DMS53 treated with DMSO at 0.1 percent for 48 hours (cell line): ENCODE data around the gene EMX2.

Experiments used
- DNase-seq: peaks from one replicate; lab custom pipeline; 2025; ENCODE audit not compliant: unreplicated experiment; lab: John Stamatoyannopoulos, UW

Gene EMX2

GRCh38 chr10:117531371-117532002 is 11.1 kb upstream of the EMX2 start:
- no peak for DNase-seq

GRCh38 chr10:117532003-117532385 is 10.6 kb upstream of the EMX2 start:
- DNase-seq: no peak

- DNase-seq: no peak
Observed at GRCh38 chr10:117532451-117533107, 10.0 kb upstream of the EMX2 start.

- DNase-seq: no peak
Observed at GRCh38 chr10:117533507-117534281, 8.9 kb upstream of the EMX2 start.

GRCh38 chr10:117534321-117535297 is 7.9 kb upstream of the EMX2 start:
- DNase-seq: peak; percentile 32

- no peak for DNase-seq
Observed at GRCh38 chr10:117535298-117536071, 7.1 kb upstream of the EMX2 start.

- no peak for DNase-seq
Observed at GRCh38 chr10:117536072-117536865, 6.3 kb upstream of the EMX2 start.

GRCh38 chr10:117536866-117537435 is 5.6 kb upstream of the EMX2 start:
- no peak for DNase-seq

- DNase-seq: no peak
Observed at GRCh38 chr10:117537436-117537903, 5.1 kb upstream of the EMX2 start.

- no peak for DNase-seq
Observed at GRCh38 chr10:117537904-117538524, 4.5 kb upstream of the EMX2 start.

- DNase-seq: no peak
Observed at GRCh38 chr10:117539361-117539773, 3.2 kb upstream of the EMX2 start.

GRCh38 chr10:117539903-117540639 is 2.5 kb upstream of the EMX2 start:
- no peak for DNase-seq

GRCh38 chr10:117540640-117541404 is 1.7 kb upstream of the EMX2 start:
- DNase-seq: no peak

GRCh38 chr10:117541405-117541908 is 1.1 kb upstream of the EMX2 start:
- no peak for DNase-seq

GRCh38 chr10:117541909-117542705 is 439 bp upstream of the EMX2 start:
- DNase-seq: no peak
